ENCODE data around the gene AHNAK2.
"Not testable (repeated sequence)": the region's sequence is repeated elsewhere in the genome, so short reads cannot be mapped to it uniquely, and the experiment has no call there.

DNA sequence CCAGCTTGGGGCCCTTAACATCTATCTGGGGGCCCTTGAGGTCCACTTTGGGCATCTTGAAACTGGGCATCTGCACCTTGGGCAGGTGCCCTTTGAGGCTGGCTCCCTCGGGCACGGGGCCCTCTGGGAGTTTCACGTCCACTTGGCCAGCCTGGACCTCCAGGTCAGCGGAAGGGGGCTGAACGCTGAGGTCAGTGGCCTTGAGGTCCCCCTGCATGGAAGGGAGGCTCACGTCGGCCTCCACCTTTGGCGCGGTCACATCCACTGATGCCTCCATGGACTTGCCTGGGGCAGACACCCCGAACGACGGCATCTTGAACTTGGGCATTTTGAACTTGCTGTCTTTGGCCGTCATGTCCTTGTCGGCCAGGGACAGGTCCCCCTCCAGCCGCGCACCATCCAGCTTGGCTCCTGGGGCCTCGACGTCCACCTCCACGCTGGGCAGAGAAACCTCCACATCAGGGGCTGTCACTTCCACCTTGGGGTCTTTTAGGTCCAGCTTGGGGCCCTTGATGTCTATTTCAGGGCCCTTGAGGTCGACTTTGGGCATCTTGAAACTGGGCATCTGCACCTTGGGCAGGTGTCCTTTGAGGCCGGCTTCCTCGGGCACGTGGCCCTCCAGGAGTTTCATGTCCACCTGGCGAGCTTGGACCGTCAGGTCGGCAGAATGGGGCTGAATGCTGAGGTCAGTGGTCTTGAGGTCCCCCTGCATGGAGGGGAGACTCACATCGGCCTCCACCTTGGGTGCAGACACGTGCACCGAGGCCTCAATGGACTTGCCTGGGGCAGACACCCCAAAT is 34.8 kb downstream of the AHNAK2 start:
- TF ChIP-seq, protein P1, sequence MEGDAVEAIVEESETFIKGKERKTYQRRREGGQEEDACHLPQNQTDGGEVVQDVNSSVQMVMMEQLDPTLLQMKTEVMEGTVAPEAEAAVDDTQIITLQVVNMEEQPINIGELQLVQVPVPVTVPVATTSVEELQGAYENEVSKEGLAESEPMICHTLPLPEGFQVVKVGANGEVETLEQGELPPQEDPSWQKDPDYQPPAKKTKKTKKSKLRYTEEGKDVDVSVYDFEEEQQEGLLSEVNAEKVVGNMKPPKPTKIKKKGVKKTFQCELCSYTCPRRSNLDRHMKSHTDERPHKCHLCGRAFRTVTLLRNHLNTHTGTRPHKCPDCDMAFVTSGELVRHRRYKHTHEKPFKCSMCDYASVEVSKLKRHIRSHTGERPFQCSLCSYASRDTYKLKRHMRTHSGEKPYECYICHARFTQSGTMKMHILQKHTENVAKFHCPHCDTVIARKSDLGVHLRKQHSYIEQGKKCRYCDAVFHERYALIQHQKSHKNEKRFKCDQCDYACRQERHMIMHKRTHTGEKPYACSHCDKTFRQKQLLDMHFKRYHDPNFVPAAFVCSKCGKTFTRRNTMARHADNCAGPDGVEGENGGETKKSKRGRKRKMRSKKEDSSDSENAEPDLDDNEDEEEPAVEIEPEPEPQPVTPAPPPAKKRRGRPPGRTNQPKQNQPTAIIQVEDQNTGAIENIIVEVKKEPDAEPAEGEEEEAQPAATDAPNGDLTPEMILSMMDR (IDR thresholded peaks at IDR 0.05): not testable (repeated sequence)
- not testable (repeated sequence) for TF ChIP-seq POLR2A, EP300 (IDR thresholded peaks at IDR 0.05)

Data from upper lobe of left lung (tissue), 4 donors.